ENCODE results near the gene FOXA1.

FOXA1 gene

GRCh38 chr14:37583358-37584210 lies 11.5 kb downstream of the FOXA1 start (continued):
- TF ChIP-seq PRDM10 (tag by site-specific recombination; IDR thresholded peaks at IDR 0.05) = peak; percentile 65
- TF ChIP-seq ZNF704 (tag by site-specific recombination; IDR thresholded peaks at IDR 0.05) = no peak
- TF ChIP-seq ZNF561 (tag by site-specific recombination; IDR thresholded peaks at IDR 0.05; ENCODE audit: borderline replicate concordance) = peak; percentile 89
- TF ChIP-seq REST (tag by site-specific recombination; IDR thresholded peaks at IDR 0.05) = no peak
- no peak for TF ChIP-seq ZNF404 (tag by site-specific recombination; IDR thresholded peaks at IDR 0.05)
- no peak for TF ChIP-seq ZNF155 (tag by site-specific recombination; IDR thresholded peaks at IDR 0.05)
- TF ChIP-seq ZSCAN5A (tag by site-specific recombination; IDR thresholded peaks at IDR 0.05) = no peak
- 0 out of 2 replicates have a peak, but pooled peaks have one; percentile 12 for TF ChIP-seq ZNF843 (tag by site-specific recombination; IDR thresholded peaks at IDR 0.05)
- TF ChIP-seq ZNF610 (tag by site-specific recombination; IDR thresholded peaks at IDR 0.05; ENCODE audit: borderline replicate concordance) = 0 out of 2 replicates have a peak, but pooled peaks have one; percentile 32
- peak; percentile 83 for TF ChIP-seq PATZ1 (tag by site-specific recombination; IDR thresholded peaks at IDR 0.05)
- TF ChIP-seq MYNN (tag by site-specific recombination; IDR thresholded peaks at IDR 0.05; ENCODE audit: borderline replicate concordance) = no peak
- TF ChIP-seq ZBTB8A (tag by site-specific recombination; IDR thresholded peaks at IDR 0.05) = peak; percentile 98
- no peak for TF ChIP-seq ZNF138 (tag by site-specific recombination; IDR thresholded peaks at IDR 0.05; ENCODE audit: borderline replicate concordance)
- TF ChIP-seq ZNF132 (tag by site-specific recombination; IDR thresholded peaks at IDR 0.05; ENCODE audit: borderline replicate concordance) = no peak
- TF ChIP-seq MEIS1 (CRISPR knock-in tag; IDR thresholded peaks at IDR 0.05; ENCODE audit: borderline replicate concordance) = no peak
- peak; percentile 87 for TF ChIP-seq ZBTB48 (tag by site-specific recombination; IDR thresholded peaks at IDR 0.05)
- TF ChIP-seq ZNF626 (tag by site-specific recombination; IDR thresholded peaks at IDR 0.05) = no peak
- no peak for TF ChIP-seq ZNF518A (tag by site-specific recombination; conservative IDR thresholded peaks at IDR 0.05; ENCODE audit: low read depth)
- no peak for TF ChIP-seq ZNF426 (tag by site-specific recombination; IDR thresholded peaks at IDR 0.05)
- TF ChIP-seq BCL11B (tag by site-specific recombination; IDR thresholded peaks at IDR 0.05; ENCODE audit: low read depth) = no peak
- TF ChIP-seq ZNF777 (tag by site-specific recombination; IDR thresholded peaks at IDR 0.05; ENCODE audit: borderline replicate concordance) = no peak
